Endodermal cell (in vitro differentiated cells): ENCODE results near the gene TRIM45. TPM values are rescaled to one million over a fixed set of nuclear protein-coding genes. Genes with fewer than 3 reads are reported as not detected.
A peak's percentile ranks its signal among the peaks of the same experiment; 100 is the strongest.

Experiments
- DNase-seq: peaks from one replicate; pipeline ENCODE4 v3.0.0-alpha.2; 2017
- H3K27ac ChIP-seq: 2 replicates; pipeline ENCODE4 v1.5.1; 2013; ENCODE audit warnings: mild to moderate bottlenecking, low read depth, low read length, moderate library complexity
- H3K27me3 ChIP-seq: 2 replicates; pipeline ENCODE4 v1.6.1; 2013; ENCODE audit warnings: mild to moderate bottlenecking, low read length, moderate library complexity; ENCODE audit not compliant: insufficient read depth, control insufficient read depth, poor library complexity, severe bottlenecking
- H3K36me3 ChIP-seq: 2 replicates; pipeline ENCODE4 v1.7.0; 2013; ENCODE audit warnings: mild to moderate bottlenecking, low read length, moderate library complexity; ENCODE audit not compliant: control insufficient read depth, insufficient read depth
- H3K4me1 ChIP-seq: one replicate; pipeline ENCODE4 v1.7.0; 2013; ENCODE audit warnings: low read length; ENCODE audit not compliant: control insufficient read depth, insufficient read depth
- H3K4me3 ChIP-seq: 2 replicates; pipeline ENCODE4 v1.5.1; 2013; ENCODE audit warnings: mild to moderate bottlenecking, low read length, moderate library complexity
- H3K9ac ChIP-seq: 2 replicates; pipeline ENCODE4 v1.6.1; 2013; ENCODE audit warnings: mild to moderate bottlenecking, low read length, moderate library complexity; ENCODE audit not compliant: poor library complexity, severe bottlenecking; ENCODE audit errors: extremely low read depth
- H3K9me3 ChIP-seq: 2 replicates; pipeline ENCODE4 v1.6.1; 2013; ENCODE audit warnings: mild to moderate bottlenecking, low read length, moderate library complexity; ENCODE audit not compliant: control insufficient read depth
- H3K27ac Mint-ChIP-seq: 2 replicates; pipeline ENCODE4 v1.8.0; 2020; ENCODE audit warnings: mixed read lengths
- H3K27me3 Mint-ChIP-seq: 2 replicates; pipeline ENCODE4 v1.8.0; 2021; ENCODE audit warnings: mild to moderate bottlenecking, mixed read lengths; ENCODE audit not compliant: insufficient read depth
- H3K36me3 Mint-ChIP-seq: 2 replicates; pipeline ENCODE4 v1.8.0; 2020; ENCODE audit warnings: low read depth, mixed read lengths
- H3K4me1 Mint-ChIP-seq: 2 replicates; pipeline ENCODE4 v1.8.0; 2020; ENCODE audit warnings: mixed read lengths
- H3K4me3 Mint-ChIP-seq: 2 replicates; pipeline ENCODE4 v1.8.0; 2020; ENCODE audit warnings: mild to moderate bottlenecking, moderate library complexity, mixed read lengths
- H3K9me3 Mint-ChIP-seq: 2 replicates; pipeline ENCODE4 v1.8.0; 2020; ENCODE audit warnings: mild to moderate bottlenecking, mixed read lengths
- CTCF ChIP-seq: fragments of 200-600 bp; sonication (generic); conservative IDR thresholded peaks from 2 replicates; pipeline ENCODE4 v1.5.0; 2021; ENCODE audit warnings: antibody characterized with exemption, mild to moderate bottlenecking
- WGBS, 2 experiments: methylation state at CpG; one replicate each; pipeline versions ENCODE4 v1.1.5 to v1.1.7; 2013; ENCODE audit warnings: missing lambda C conversion rate in 2 of 2, mixed read lengths in 1 of 2; ENCODE audit not compliant: insufficient coverage in 1 of 2, insufficient read length in 1 of 2; 5-methylcytosine and 5-hydroxymethylcytosine counted together
- total RNA-seq, 2 donors: library from RNA; stranded (reverse); fragmentation: NEBNext Ultra II Directional in 1 of 2; extraction: Animal tissue kit (Norgen Biotek cat#: 25700) in 1 of 2; gene quantifications; 2 replicates in 1 of 2; 3 replicates in 1 of 2; pipeline ENCODE4 v1.2.1, GENCODE V29; 2021

TRIM45 gene
- total RNA-seq, 2 donors from 2014 or later, result 13.4 to 16.5 TPM

DNA sequence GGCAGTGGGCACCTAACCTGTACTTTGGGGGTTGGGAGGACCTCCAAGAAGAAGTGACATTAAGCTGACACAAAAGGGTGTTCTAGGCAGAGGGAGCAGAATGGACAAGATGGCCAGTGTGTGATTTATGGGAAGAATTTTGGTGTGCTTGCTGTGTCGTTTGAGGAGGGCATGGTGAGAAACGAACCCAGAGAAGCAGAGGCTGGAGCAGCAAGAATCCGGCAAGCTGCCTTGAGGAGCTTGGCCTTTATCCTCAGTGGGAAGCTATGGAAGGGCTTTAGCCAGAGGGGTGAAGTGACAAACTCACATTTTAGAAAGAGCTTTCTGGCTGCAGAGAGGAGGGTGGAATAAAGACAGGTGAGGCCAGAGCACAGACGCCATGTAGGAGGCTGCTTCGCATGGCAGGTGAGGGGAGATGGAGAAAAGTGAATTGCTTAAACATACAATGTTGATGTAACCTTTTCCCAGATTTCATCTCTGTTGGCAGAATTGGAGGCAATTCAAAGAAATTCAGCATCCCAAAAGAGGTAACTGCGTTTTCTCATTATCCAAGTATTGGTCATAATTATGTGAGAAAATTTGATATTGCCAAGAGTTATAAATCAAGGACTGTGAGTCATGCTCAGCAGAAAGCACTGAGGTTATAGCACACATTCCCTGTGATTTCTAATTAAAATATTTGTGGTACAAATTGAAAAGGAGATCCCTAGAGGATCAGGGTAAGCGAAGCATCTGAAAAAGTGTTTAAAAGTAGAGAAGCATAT, 26.5 kb downstream of the TRIM45 start:
- Histone ChIP-seq H3K27ac (no peak overlapping the region), H3K4me1 (no peaks in the 10 kb centered on the region), H3K9me3 (no peaks in the 10 kb centered on the region), H3K4me3 (no peak overlapping the region), H3K27me3 (no peaks in the 10 kb centered on the region), H3K9ac (no peak overlapping the region), H3K36me3 (peaks cover 89% of the 10 kb centered on the region)
- TF ChIP-seq CTCF, result no peak
- no peak overlapping the region for H3K4me3 Mint-ChIP-seq
- WGBS, 2 experiments, result 93 to 99% methylated on average over 7 of the region's 7 CpGs
- H3K27ac Mint-ChIP-seq, result peak overlapping the region; percentile 13
- no peaks in the 10 kb centered on the region for H3K9me3 Mint-ChIP-seq
- peaks cover 4% of the 10 kb centered on the region for H3K4me1 Mint-ChIP-seq
- no peak for DNase-seq
- no peaks in the 10 kb centered on the region for H3K27me3 Mint-ChIP-seq
- peaks cover 68% of the 10 kb centered on the region for H3K36me3 Mint-ChIP-seq

DNA sequence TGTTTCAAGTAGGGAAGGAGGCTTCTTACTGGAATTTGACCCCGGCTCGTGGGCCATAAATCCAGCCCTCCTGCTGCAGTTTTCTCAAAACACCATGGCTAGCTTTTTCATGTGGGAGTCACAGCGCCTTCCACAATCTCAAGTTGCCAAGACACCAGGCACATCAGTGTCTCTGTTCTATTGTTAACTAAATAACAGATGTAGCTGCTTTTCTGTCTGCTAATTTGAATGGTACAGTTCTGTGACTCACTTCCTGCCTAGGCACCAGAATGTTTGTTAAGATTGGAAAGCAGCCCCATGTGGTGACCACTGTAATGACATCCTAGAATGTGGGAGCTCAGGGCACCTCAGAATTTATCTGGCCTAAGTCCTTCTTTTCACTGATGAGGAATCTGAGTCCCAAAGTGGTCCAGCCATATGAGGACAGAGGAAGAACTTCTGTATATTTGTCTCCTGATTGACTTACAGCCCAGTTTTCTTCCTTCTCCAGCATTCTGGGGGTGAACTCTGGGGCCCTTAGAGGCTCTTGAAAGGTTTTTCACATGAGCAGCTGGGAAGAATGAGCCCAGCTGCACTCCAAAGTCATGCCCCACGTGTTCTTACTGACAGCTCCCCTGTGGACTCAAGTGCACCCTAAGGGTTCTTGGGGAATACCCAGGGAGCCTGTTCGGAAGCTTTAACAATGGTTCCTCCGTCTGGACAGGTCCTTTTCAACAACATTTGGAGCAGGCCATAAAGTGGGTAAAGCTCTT, 27.5 kb downstream of the TRIM45 start:
- Mint-ChIP-seq H3K27ac (peak overlapping the region; percentile 69), H3K27me3 (no peaks in the 10 kb centered on the region), H3K9me3 (no peaks in the 10 kb centered on the region), H3K36me3 (peaks cover 66% of the 10 kb centered on the region), H3K4me1 (peaks cover 4% of the 10 kb centered on the region), H3K4me3 (no peak overlapping the region)
- Histone ChIP-seq H3K36me3 (peaks cover 84% of the 10 kb centered on the region), H3K4me3 (no peak overlapping the region), H3K9ac (no peak overlapping the region), H3K27me3 (no peaks in the 10 kb centered on the region), H3K9me3 (no peaks in the 10 kb centered on the region), H3K4me1 (no peaks in the 10 kb centered on the region), H3K27ac (peak overlapping the region; percentile 74)
- 90 to 93% methylated on average over 3 to 6 of the region's 6 CpGs for WGBS, 2 experiments
- peak; percentile 46 for TF ChIP-seq CTCF
- peak; percentile 55 for DNase-seq

DNA sequence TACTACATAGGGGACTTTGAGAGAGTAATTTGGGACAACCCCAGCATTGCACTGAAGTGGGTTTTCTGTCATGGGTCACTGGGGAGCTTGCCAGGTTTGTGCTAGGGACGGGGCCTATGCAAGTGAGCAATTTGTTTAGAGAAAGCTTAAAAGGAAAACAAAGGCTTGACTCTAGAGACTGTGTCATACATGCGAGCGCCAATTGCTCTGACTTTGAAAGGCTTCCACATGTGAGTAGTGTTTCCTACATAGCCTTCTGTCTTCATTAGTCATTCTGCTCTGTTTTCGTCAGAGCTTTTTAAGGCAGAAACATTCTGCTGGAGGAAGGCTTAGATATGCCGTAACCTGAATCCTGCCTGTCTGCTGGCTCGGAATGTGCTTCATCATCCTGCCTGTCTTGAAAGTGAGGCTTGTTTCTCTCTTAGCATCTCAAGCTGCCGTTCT, 28.4 kb downstream of the TRIM45 start:
- Mint-ChIP-seq H3K4me3 (no peak overlapping the region), H3K4me1 (peaks cover 4% of the 10 kb centered on the region), H3K27ac (peak overlapping the region; percentile 87), H3K36me3 (peaks cover 66% of the 10 kb centered on the region), H3K27me3 (no peaks in the 10 kb centered on the region), H3K9me3 (no peaks in the 10 kb centered on the region)
- H3K4me3 ChIP-seq, result no peak overlapping the region
- peaks cover 81% of the 10 kb centered on the region for H3K36me3 ChIP-seq
- no peaks in the 10 kb centered on the region for H3K9me3 ChIP-seq
- no peaks in the 10 kb centered on the region for H3K27me3 ChIP-seq
- no peak overlapping the region for H3K9ac ChIP-seq
- H3K4me1 ChIP-seq, result no peaks in the 10 kb centered on the region
- peak overlapping the region; percentile 74 for H3K27ac ChIP-seq
- peak; percentile 59 for DNase-seq
- TF ChIP-seq CTCF, result no peak
- 67 to 84% methylated on average over 4 to 7 of the region's 7 CpGs for WGBS, 2 experiments
